IMR-90 (cell line): ENCODE measurements around the gene RASGRF1. TPM values are rescaled to one million over a fixed set of nuclear protein-coding genes. Genes with fewer than 3 reads are reported as not detected.

ENCODE experiments used
- ATAC-seq: fragments of 200-7000 bp; cut with Tn5 transposase; 2 replicates; pipeline ENCODE4 v1.9.1; 2020; ENCODE audit warnings: low read depth, mild to moderate bottlenecking, moderate library complexity
- BruUV-seq: library from RNA; stranded (reverse); fragments of 400-500 nt; replicated peaks from 2 replicates; lab custom pipeline; 2021; lab: Mats Ljungman, UMichigan
- CTCF ChIA-PET: fragments of 300-600 bp; formaldehyde crosslinking; extraction: SDS; loops from one replicate; lab custom pipeline; 2021; ENCODE audit warnings: antibody characterized with exemption; lab: Yijun Ruan, JAX
- POLR2A ChIA-PET: fragments of 300-600 bp; sonication (Branson Sonifier 250); formaldehyde crosslinking; loops from one replicate; lab custom pipeline; 2022; ENCODE audit warnings: antibody characterized with exemption; ENCODE audit not compliant: unreplicated experiment; lab: Charles Lee
- DNase-seq: peaks from one replicate; pipeline ENCODE4 v3.0.0; 2013
- H2AFZ ChIP-seq: replicated peaks from 2 replicates; pipeline ENCODE3; 2013; ENCODE audit warnings: low read length, mild to moderate bottlenecking; ENCODE audit not compliant: poor library complexity
- H2AK5ac ChIP-seq: 2 replicates; pipeline ENCODE4 v1.6.1; 2013; ENCODE audit warnings: low read depth, low read length, inconsistent platforms
- H2AK9ac ChIP-seq: replicated peaks from 2 replicates; pipeline ENCODE3; 2013; ENCODE audit warnings: mild to moderate bottlenecking, low read depth, low read length, moderate library complexity; ENCODE audit not compliant: poor library complexity
- H2BK120ac ChIP-seq: 2 replicates; pipeline ENCODE4 v1.6.1; 2013; ENCODE audit warnings: low read depth, low read length, inconsistent platforms
- H2BK15ac ChIP-seq: 3 replicates; pipeline ENCODE4 v1.6.1; 2013; ENCODE audit warnings: low read depth, low read length, inconsistent platforms
- H2BK20ac ChIP-seq: 2 replicates; pipeline ENCODE4 v1.6.1; 2013; ENCODE audit warnings: low read depth, mild to moderate bottlenecking, inconsistent platforms, low read length, moderate library complexity
- H2BK5ac ChIP-seq: 2 replicates; pipeline ENCODE4 v1.6.1; 2013; ENCODE audit warnings: mild to moderate bottlenecking, low read depth, low read length, inconsistent platforms; ENCODE audit not compliant: poor library complexity, severe bottlenecking
- H3K14ac ChIP-seq: replicated peaks from 2 replicates; pipeline ENCODE4 v1.6.1; 2013; ENCODE audit warnings: low read depth, low read length, inconsistent platforms
- H3K18ac ChIP-seq: 2 replicates; pipeline ENCODE4 v1.6.1; 2013; ENCODE audit warnings: low read depth, low read length, control low read depth
- H3K23ac ChIP-seq: 2 replicates; pipeline ENCODE4 v1.6.1; 2013; ENCODE audit warnings: low read depth, low read length, inconsistent platforms
- H3K27ac ChIP-seq: 2 replicates; pipeline ENCODE4 v1.5.1; 2013; ENCODE audit warnings: mild to moderate bottlenecking, control low read depth, low read length; ENCODE audit not compliant: insufficient read depth
- H3K27me3 ChIP-seq: 2 replicates; pipeline ENCODE4 v1.6.1; 2013; ENCODE audit warnings: low read length; ENCODE audit not compliant: control insufficient read depth, insufficient read depth
- H3K36me3 ChIP-seq: 2 replicates; pipeline ENCODE4 v1.6.1; 2013; ENCODE audit warnings: low read length, mixed read lengths; ENCODE audit not compliant: control insufficient read depth, insufficient read depth
- H3K4ac ChIP-seq: 2 replicates; pipeline ENCODE4 v1.6.1; 2013; ENCODE audit warnings: low read depth, low read length, inconsistent platforms
- H3K4me1 ChIP-seq: 2 replicates; pipeline ENCODE4 v1.6.1; 2013; ENCODE audit warnings: low read length, mixed read lengths; ENCODE audit not compliant: control insufficient read depth, insufficient read depth
- H3K4me2 ChIP-seq: 2 replicates; pipeline ENCODE4 v1.6.1; 2013; ENCODE audit warnings: low read depth, mild to moderate bottlenecking, control low read depth, low read length, moderate library complexity
- H3K4me3 ChIP-seq: 2 replicates; pipeline ENCODE4 v1.5.1; 2013; ENCODE audit warnings: low read depth, mild to moderate bottlenecking, control low read depth, low read length, moderate library complexity; ENCODE audit not compliant: insufficient read depth
- H3K56ac ChIP-seq: 2 replicates; pipeline ENCODE4 v1.6.1; 2013; ENCODE audit warnings: low read length, inconsistent platforms; ENCODE audit not compliant: insufficient read depth; ENCODE audit errors: extremely low read depth
- H3K79me1 ChIP-seq, 2 experiments: 2 replicates each; pipeline ENCODE4 v1.6.1; 2013; ENCODE audit warnings: low read length in 2 of 2, inconsistent platforms in 1 of 2, low read depth in 1 of 2
- H3K9ac ChIP-seq: 2 replicates; pipeline ENCODE4 v1.6.1; 2013; ENCODE audit warnings: low read depth, low read length, control low read depth
- H3K9me1 ChIP-seq: 2 replicates; pipeline ENCODE4 v1.6.1; 2013; ENCODE audit warnings: low read length, inconsistent platforms; ENCODE audit not compliant: insufficient read depth
- H3K9me3 ChIP-seq: 2 replicates; pipeline ENCODE4 v1.6.1; 2013; ENCODE audit warnings: low read length; ENCODE audit not compliant: control insufficient read depth, insufficient read depth
- H4K20me1 ChIP-seq: 2 replicates; pipeline ENCODE4 v1.6.1; 2013; ENCODE audit warnings: low read length, inconsistent platforms; ENCODE audit not compliant: insufficient read depth
- H4K5ac ChIP-seq: 2 replicates; pipeline ENCODE4 v1.6.1; 2013; ENCODE audit warnings: mild to moderate bottlenecking, low read depth, low read length, control low read depth
- H4K8ac ChIP-seq, 2 experiments: 2 replicates each; pipeline ENCODE4 v1.6.1; 2013; ENCODE audit warnings: low read depth in 2 of 2, low read length in 2 of 2, control low read depth in 1 of 2, inconsistent platforms in 1 of 2
- H4K91ac ChIP-seq: 2 replicates; pipeline ENCODE4 v1.6.1; 2013; ENCODE audit warnings: low read depth, low read length, inconsistent platforms; ENCODE audit not compliant: insufficient read depth
- CEBPB ChIP-seq: IDR thresholded peaks from 2 replicates; pipeline ENCODE4 v1.6.1; 2012; ENCODE audit warnings: low read depth, low read length, improper control_type of control experiment
- ELK1 ChIP-seq: fragments of 150-350 bp; IDR thresholded peaks from 2 replicates; pipeline ENCODE4 v1.6.1; 2016; ENCODE audit warnings: low read depth, mild to moderate bottlenecking, low read length, moderate library complexity, borderline replicate concordance
- MAFK ChIP-seq: IDR thresholded peaks from 2 replicates; pipeline ENCODE4 v1.6.1; 2012; ENCODE audit warnings: low read depth, low read length, improper control_type of control experiment
- MXI1 ChIP-seq: IDR thresholded peaks from 2 replicates; pipeline ENCODE4 v1.6.1; 2012; ENCODE audit warnings: low read depth, mild to moderate bottlenecking, low read length, moderate library complexity, borderline replicate concordance
- WGBS, 2 experiments: methylation state at CpG; one replicate each; pipeline versions ENCODE4 v1.1.5 to v1.1.7; 2013; ENCODE audit warnings: missing lambda C conversion rate in 2 of 2; ENCODE audit not compliant: insufficient read length in 1 of 2; ENCODE audit errors: extremely low coverage in 2 of 2; 5-methylcytosine and 5-hydroxymethylcytosine counted together
- dilution Hi-C: fragments of 300-500 bp; cut with HindIII; formaldehyde crosslinking; loops from one replicate; pipeline ENCODE4 v1.14.3; 2018; ENCODE audit warnings: low sequenced_read_pairs; ENCODE audit not compliant: unreplicated experiment
- in situ Hi-C: fragments of 300-500 bp; cut with MboI; formaldehyde crosslinking; loops from 3 replicates; pipeline ENCODE4 v1.14.3; 2019; ENCODE audit warnings: low sequenced_read_pairs, inconsistent platforms, mixed read lengths
- intact Hi-C: fragments of 100-400 bp; cut with micrococcal nuclease; formaldehyde crosslinking; loops from 2 replicates; pipeline ENCODE4 v1.10.0; 2022
- polyA plus RNA-seq, 3 experiments: library from polyadenylated mRNA; depleted of rRNA; stranded (reverse); fragments of >200 nt; gene quantifications; 2 replicates each; pipeline ENCODE4 v1.2.3, GENCODE V29; 2012; ENCODE audit warnings: low replicate concordance in 1 of 3
- total RNA-seq: library from RNA; depleted of rRNA; stranded (reverse); fragments of >200 nt; gene quantifications from 2 replicates; pipeline ENCODE4 v1.2.3, GENCODE V29; 2012
- TF ChIP-seq, protein P1 (sequence below): conservative IDR thresholded peaks from 2 replicates; pipeline ENCODE4 v1.5.1; 2012; ENCODE audit warnings: mild to moderate bottlenecking, low read depth, low read length, improper control_type of control experiment

The RASGRF1 gene
- total and polyA plus RNA-seq, 2 of the 4 experiments (the other 2 are of a cell fraction): under 0.01 to 0.15 TPM

DNA sequence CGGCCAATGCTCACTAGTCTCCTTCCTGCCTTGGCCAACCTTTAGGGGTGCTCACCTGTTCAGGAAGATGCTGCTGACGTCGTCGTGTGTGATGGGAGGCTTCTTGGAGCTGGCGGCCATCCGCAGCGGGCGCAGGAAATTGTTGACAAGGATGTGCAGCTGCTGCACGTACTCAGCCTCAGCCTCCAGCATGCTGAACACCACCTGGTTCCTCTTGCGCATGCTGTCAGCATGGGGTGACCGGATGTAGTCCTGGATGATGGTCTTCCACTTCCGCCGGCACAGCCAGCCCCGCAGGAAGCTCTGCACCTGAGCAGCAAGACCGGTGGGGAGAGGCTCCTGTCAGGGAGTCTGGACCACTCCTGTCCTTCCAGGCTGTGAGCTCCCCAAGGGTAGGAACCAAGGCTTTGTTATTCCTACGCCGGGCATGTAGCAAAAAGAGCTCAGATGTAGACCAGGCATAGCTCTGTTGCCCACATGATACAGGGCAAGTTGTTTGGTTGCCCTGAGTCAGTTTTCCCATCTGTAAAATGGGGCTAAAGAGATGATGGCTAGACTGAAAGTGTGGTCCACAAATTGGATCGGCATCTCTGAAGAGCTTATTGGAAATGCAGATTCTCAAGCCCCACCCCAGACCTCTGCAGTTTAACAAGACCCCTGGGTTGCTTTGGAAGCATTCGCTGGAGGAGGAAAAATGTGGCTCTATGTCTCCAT, 43.7 kb downstream of the RASGRF1 start:
- Histone ChIP-seq H3K9ac (no peak overlapping the region), H2AK9ac (no peak overlapping the region), H3K79me1 (no peaks in the 10 kb centered on the region), H3K27ac (no peak overlapping the region), H3K9me3 (peaks cover 4% of the 10 kb centered on the region), H3K9me1 (no peaks in the 10 kb centered on the region), H2AFZ (peak overlapping the region; percentile 53), H3K14ac (no peak overlapping the region), H3K4ac (no peak overlapping the region), H4K20me1 (no peaks in the 10 kb centered on the region), H3K56ac (no peak overlapping the region), H3K4me2 (no peak overlapping the region), H3K27me3 (peaks cover 8% of the 10 kb centered on the region), H4K8ac (no peak overlapping the region), H3K36me3 (no peaks in the 10 kb centered on the region), H2AK5ac (no peak overlapping the region), H3K23ac (no peak overlapping the region), H3K18ac (no peak overlapping the region), H4K5ac (no peak overlapping the region), H3K4me1 (no peaks in the 10 kb centered on the region), H2BK20ac (no peak overlapping the region), H2BK15ac (no peak overlapping the region), H4K91ac (no peak overlapping the region), H2BK120ac (no peak overlapping the region), H2BK5ac (no peak overlapping the region), H3K4me3 (no peak overlapping the region)
- TF ChIP-seq, protein P1, sequence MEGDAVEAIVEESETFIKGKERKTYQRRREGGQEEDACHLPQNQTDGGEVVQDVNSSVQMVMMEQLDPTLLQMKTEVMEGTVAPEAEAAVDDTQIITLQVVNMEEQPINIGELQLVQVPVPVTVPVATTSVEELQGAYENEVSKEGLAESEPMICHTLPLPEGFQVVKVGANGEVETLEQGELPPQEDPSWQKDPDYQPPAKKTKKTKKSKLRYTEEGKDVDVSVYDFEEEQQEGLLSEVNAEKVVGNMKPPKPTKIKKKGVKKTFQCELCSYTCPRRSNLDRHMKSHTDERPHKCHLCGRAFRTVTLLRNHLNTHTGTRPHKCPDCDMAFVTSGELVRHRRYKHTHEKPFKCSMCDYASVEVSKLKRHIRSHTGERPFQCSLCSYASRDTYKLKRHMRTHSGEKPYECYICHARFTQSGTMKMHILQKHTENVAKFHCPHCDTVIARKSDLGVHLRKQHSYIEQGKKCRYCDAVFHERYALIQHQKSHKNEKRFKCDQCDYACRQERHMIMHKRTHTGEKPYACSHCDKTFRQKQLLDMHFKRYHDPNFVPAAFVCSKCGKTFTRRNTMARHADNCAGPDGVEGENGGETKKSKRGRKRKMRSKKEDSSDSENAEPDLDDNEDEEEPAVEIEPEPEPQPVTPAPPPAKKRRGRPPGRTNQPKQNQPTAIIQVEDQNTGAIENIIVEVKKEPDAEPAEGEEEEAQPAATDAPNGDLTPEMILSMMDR: no peak
- no peak for TF ChIP-seq ELK1
- no peak for TF ChIP-seq MXI1
- TF ChIP-seq MAFK: no peak
- TF ChIP-seq CEBPB: no peak
- ATAC-seq (no peak), DNase-seq (no peak)
- in situ Hi-C loops: no loop called here
- intact Hi-C loops: no loop called here
- dilution Hi-C loops: no loop called here
- ChIA-PET CTCF (no interaction called here), POLR2A (no interaction called here)
- BruUV-seq: no TSS peak
- WGBS, 2 experiments: 75% methylated on average over 13 of the region's 19 CpGs; no CpG with 5 or more reads in 1 of the 2 experiments
